HFF-Myc (cell line): ENCODE results near the gene ANO1.
A peak's percentile ranks its signal among the peaks of the same experiment; 100 is the strongest.

Source experiments
- DNase-seq: peaks from one replicate; pipeline ENCODE4 v3.0.0-alpha.2; 2011; ENCODE audit warnings: low read depth; ENCODE audit errors: extremely low read depth
- H3K4me3 ChIP-seq: replicated peaks from 2 replicates; pipeline ENCODE4 v1.5.1; 2011; ENCODE audit warnings: low read depth, mild to moderate bottlenecking, control low read depth, low read length
- CTCF ChIP-seq: IDR thresholded peaks from 2 replicates; pipeline ENCODE4 v1.5.1; 2012; ENCODE audit warnings: mild to moderate bottlenecking, low read depth, low read length, control low read depth; ENCODE audit errors: missing control alignments

Gene ANO1

DNA sequence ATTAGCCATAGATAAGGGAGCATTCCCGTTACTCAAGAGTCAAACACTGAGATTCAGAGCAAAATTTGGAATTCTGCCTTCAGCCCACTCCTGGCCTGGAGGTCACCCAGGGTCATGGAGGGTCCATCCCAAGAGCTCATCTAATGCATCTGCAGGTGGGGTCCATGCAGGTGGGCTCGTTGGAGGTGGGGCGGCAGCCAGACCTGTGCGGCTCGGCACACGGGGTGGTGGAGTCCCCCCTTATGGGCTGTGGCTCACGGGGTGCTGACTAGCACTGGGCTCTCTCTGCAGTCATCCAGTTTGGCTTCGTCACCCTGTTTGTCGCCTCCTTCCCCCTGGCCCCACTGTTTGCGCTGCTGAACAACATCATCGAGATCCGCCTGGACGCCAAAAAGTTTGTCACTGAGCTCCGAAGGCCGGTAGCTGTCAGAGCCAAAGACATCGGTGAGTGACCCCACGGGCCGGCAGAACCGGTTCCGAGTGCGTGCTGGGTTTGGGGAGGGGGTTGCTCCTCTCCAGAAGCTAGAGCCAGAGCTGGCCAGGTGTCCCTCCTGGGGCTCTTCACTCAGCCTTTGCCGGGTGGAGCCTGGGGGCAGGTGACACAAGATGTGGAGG is 92.6 kb downstream of the ANO1 start:
- no peak for TF ChIP-seq CTCF
- no peak overlapping the region for H3K4me3 ChIP-seq
- no peak for DNase-seq

GRCh38 chr11:70173018-70173417 is 94.9 kb downstream of the ANO1 start:
- no peak for DNase-seq
- no peak overlapping the region for H3K4me3 ChIP-seq
- TF ChIP-seq CTCF: no peak

DNA sequence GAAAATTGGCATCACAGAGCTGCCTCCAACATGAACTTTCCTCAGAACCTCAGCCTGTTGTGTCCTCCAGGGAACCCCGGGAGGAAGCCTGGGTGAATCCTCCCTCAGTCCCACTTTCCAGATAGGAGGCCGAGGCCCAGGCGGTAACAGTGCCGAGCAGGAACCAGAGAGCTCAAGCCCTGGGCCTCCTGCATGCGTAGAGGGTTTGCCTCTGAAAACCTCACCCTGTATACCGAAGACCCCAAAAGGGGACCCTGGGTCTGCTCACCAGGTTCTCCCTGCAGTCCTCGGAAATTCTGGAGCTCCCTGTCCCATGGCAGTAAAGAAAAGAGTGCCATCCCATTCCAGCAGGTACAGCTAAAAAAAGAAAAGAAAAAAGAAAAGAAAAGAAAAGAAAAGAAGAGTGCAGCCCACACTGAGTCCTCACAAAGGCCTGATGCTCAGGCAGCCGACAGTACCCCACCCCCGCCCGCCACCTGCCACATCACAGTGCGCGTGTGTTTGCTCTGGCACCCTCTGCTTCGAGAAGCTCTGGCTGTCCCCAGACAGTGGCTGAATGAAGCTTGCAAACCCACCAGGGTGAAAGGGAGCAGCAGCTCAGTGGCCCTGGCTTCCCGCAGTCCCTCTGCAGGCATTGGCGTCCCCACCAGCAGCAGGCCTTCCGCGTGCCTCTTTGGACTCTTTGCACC is 96.6 kb downstream of the ANO1 start:
- no peak overlapping the region for H3K4me3 ChIP-seq
- no peak for TF ChIP-seq CTCF
- DNase-seq: no peak

DNA sequence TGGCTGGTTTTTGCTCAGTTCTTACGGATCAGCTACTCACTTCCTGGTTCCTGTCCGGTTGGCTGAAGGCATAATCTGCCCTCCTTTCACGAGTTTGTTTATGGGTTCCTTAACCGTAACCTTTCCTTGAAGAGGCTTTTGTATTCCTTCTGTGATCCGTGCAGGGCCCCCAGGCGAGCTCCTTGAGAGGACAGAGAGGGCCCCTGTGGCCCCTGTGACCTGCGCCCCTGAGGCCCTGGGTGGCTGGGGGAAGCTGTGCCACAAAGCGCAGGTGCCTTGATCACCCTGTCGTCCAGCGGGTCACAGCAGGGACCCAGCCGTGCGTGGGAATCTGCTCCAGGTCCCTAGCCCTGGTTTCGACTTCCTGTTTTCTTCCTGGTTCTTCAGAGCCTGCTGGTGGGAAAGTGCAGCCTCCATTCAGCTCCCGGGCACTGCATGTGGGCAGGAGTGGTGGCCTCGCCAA is 97.2 kb downstream of the ANO1 start:
- H3K4me3 ChIP-seq: no peak overlapping the region
- TF ChIP-seq CTCF: no peak
- no peak for DNase-seq

DNA sequence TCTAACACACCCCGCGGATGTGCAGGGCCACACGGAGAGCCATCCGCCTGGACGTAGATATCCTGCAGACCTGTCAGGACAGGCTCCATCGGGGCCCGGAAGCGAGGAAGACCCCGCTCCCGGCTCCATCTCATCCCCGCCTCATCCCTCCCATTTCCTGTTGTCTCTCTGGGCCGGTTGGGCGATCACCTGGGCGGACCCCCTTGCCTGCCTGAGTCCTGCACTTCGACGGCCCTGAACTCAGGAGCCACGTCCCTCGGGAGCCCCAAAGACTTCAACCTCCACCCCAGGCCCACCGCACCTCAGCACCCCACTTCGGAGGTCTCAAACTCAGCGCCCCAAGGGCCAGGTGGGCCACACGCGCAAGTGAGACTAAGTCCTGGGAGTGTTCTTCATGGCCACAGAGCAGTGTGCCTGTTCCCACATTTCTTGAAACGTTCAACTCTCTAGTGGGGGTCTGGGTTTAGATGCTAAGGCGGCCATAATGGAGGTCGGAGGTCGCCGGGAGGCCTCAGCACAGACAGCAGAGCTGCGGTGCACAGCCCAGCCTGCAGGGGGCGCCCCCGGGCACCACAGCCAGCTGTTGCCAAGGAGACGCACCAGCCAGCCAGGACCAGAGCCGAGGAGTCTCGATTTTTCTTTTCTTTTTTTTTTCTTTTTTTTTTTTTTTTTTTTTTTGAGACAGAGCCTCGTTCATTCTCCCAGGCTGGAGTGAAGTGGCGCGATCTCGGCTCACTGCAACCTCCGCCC is 99.0 kb downstream of the ANO1 start:
- peak; percentile 60 for TF ChIP-seq CTCF
- no peak for DNase-seq
- no peak overlapping the region for H3K4me3 ChIP-seq

DNA sequence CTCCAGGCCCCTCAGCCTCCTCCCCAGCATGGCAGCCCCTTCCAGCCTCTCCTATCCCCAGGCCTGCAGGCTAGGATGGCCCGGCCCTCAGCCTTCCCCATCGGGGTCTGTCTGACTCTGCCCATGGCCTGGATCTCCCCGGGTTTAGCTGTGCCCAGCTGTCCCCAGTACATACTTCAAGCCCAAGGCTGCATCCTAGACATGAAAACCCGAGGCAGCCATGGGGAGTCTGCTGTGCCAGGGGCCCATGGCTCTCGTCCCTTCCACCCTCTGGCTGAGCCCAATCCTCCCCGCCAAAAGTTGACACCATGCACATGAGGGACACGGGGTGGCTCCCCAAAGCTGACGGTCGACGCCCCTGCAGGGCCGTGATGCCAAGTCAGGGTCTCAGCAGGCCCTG is 102.8 kb downstream of the ANO1 start:
- H3K4me3 ChIP-seq: no peak overlapping the region
- DNase-seq: no peak

More for the DNA sequence above, 102.8 kb downstream of the ANO1 start:
- no peak for TF ChIP-seq CTCF
